HepG2 (cell line): ENCODE measurements around the gene AGRN. TPM values are rescaled to one million over a fixed set of nuclear protein-coding genes. Genes with fewer than 3 reads are reported as not detected.

Source experiments
- ATAC-seq: fragments of 200-7000 bp; cut with Tn5 transposase; 3 replicates; pipeline ENCODE4 v1.9.1; 2020; ENCODE audit warnings: mild to moderate bottlenecking, moderate library complexity
- BruUV-seq: library from RNA; stranded (reverse); fragments of 400-500 nt; replicated peaks from 2 replicates; lab custom pipeline; 2021; lab: Mats Ljungman, UMichigan
- CTCF ChIA-PET: fragments of 300-600 bp; formaldehyde crosslinking; extraction: SDS; loops from one replicate; lab custom pipeline; 2021; ENCODE audit warnings: low total read pairs, inconsistent platforms, low intra/inter-chr PET ratio; lab: Yijun Ruan, JAX
- POLR2A ChIA-PET: fragments of 350-600 bp; sonication (Branson Sonifier 250); formaldehyde crosslinking; loops from one replicate; lab custom pipeline; 2020; ENCODE audit warnings: antibody characterized with exemption, inconsistent platforms; lab: Yijun Ruan, JAX
- DNase-seq: peaks from one replicate; pipeline ENCODE4 v3.0.0-alpha.2; 2015; ENCODE audit warnings: low spot score
- FAIRE-seq: peaks from 3 replicates; lab custom pipeline; 2011; peaks lifted over from hg19 to GRCh38; lab: Jason Lieb, UNC
- H2AFZ ChIP-seq: one replicate; pipeline ENCODE4 v1.6.1; 2011; ENCODE audit warnings: low read length, inconsistent platforms
- H3K27ac ChIP-seq: fragments of 300-600 bp; 3 replicates; pipeline ENCODE4 v1.8.0; 2011; ENCODE audit warnings: mixed run types, mild to moderate bottlenecking, mixed read lengths, low read length, inconsistent platforms; ENCODE audit not compliant: insufficient read depth; ENCODE audit errors: extremely low read length
- H3K27me3 ChIP-seq, 2 experiments: fragments of 200-600 bp in 1 of 2; 2 replicates in 1 of 2; 3 replicates in 1 of 2; pipeline versions ENCODE4 v1.6.0 to v1.8.0; 2011; ENCODE audit warnings: low read length in 2 of 2, mild to moderate bottlenecking in 2 of 2, moderate library complexity in 2 of 2, inconsistent platforms in 1 of 2; ENCODE audit not compliant: insufficient read depth in 2 of 2, control insufficient read depth in 1 of 2
- H3K36me3 ChIP-seq, 2 experiments: fragments of 200-600 bp in 1 of 2; replicated peaks in 1 of 2; 2 replicates in 1 of 2; 3 replicates in 1 of 2; pipeline versions ENCODE4 v1.5.1 to v1.8.0; 2011; ENCODE audit warnings: low read length in 2 of 2, inconsistent platforms in 1 of 2; ENCODE audit not compliant: insufficient read depth in 2 of 2, control insufficient read depth in 1 of 2
- H3K4me1 ChIP-seq: 2 replicates; pipeline ENCODE4 v1.5.1; 2012; ENCODE audit warnings: low read length, inconsistent platforms; ENCODE audit not compliant: insufficient read depth
- H3K4me2 ChIP-seq: 2 replicates; pipeline ENCODE4 v1.6.0; 2011; ENCODE audit warnings: low read depth, low read length, inconsistent platforms
- H3K4me3 ChIP-seq, 3 experiments: fragments of 200-600 bp in 1 of 3; sonication (generic), shearing (Covaris generic) in 1 of 3; replicated peaks in 1 of 3; 2 replicates each; pipeline ENCODE4 v1.5.1; 2011 to 2016; ENCODE audit warnings: low read length in 3 of 3, inconsistent platforms in 2 of 3, low read depth in 2 of 3, mild to moderate bottlenecking in 2 of 3, control low read depth in 1 of 3, mixed read lengths in 1 of 3; ENCODE audit not compliant: insufficient read depth in 1 of 3
- H3K79me2 ChIP-seq: one replicate; pipeline ENCODE4 v1.6.1; 2011; ENCODE audit warnings: low read length, inconsistent platforms; ENCODE audit not compliant: insufficient read depth
- H3K9ac ChIP-seq: 2 replicates; pipeline ENCODE4 v1.6.0; 2011; ENCODE audit warnings: mild to moderate bottlenecking, low read depth, low read length, inconsistent platforms; ENCODE audit not compliant: insufficient read depth
- H3K9me3 ChIP-seq: 2 replicates; pipeline ENCODE4 v1.5.1; 2012; ENCODE audit warnings: mild to moderate bottlenecking, low read length
- H4K20me1 ChIP-seq: 2 replicates; pipeline ENCODE4 v1.6.0; 2011; ENCODE audit warnings: inconsistent platforms, mild to moderate bottlenecking, low read length, moderate library complexity; ENCODE audit not compliant: insufficient read depth
- BATF2 ChIP-seq: sonication (generic); formaldehyde crosslinking; IDR thresholded peaks from 2 replicates; pipeline ENCODE4 v1.8.0; 2022; ENCODE audit warnings: mild to moderate bottlenecking, missing genetic modification reagents, moderate library complexity
- FOXJ3 ChIP-seq: sonication (generic); formaldehyde crosslinking; IDR thresholded peaks from 2 replicates; pipeline ENCODE4 v1.4.0; 2020; ENCODE audit warnings: missing genetic modification reagents, mild to moderate bottlenecking, borderline replicate concordance
- GFI1 ChIP-seq: sonication (generic); formaldehyde crosslinking; IDR thresholded peaks from 2 replicates; pipeline ENCODE4 v1.5.0; 2020; ENCODE audit warnings: missing genetic modification reagents, mild to moderate bottlenecking, borderline replicate concordance
- HDAC2 ChIP-seq: sonication (generic); formaldehyde crosslinking; IDR thresholded peaks from 2 replicates; pipeline ENCODE4 v1.4.0; 2020; ENCODE audit warnings: missing genetic modification reagents
- JUN ChIP-seq: sonication (generic); formaldehyde crosslinking; IDR thresholded peaks from 2 replicates; pipeline ENCODE4 v1.4.0; 2020; ENCODE audit warnings: mild to moderate bottlenecking, missing genetic modification reagents
- KLF16 ChIP-seq, 2 experiments: sonication (generic) in 1 of 2; formaldehyde crosslinking in 1 of 2; IDR thresholded peaks; 2 replicates each; pipeline versions ENCODE4 v1.6.1 to v1.8.0; 2016 to 2023; ENCODE audit warnings: missing genetic modification reagents in 2 of 2, missing compliant biosample characterization in 1 of 2
- MAX ChIP-seq: IDR thresholded peaks from 2 replicates; pipeline ENCODE4 v1.6.1; 2012; ENCODE audit warnings: inconsistent platforms
- MTA1 ChIP-seq: sonication (generic); formaldehyde crosslinking; IDR thresholded peaks from 2 replicates; pipeline ENCODE4 v1.4.0; 2020; ENCODE audit warnings: missing genetic modification reagents, mild to moderate bottlenecking, borderline replicate concordance
- PAF1 ChIP-seq: IDR thresholded peaks from 2 replicates; pipeline ENCODE4 v1.6.1; 2016; ENCODE audit warnings: missing genetic modification reagents, missing compliant biosample characterization
- PRPF4 ChIP-seq: fragments of 200-400 bp; formaldehyde crosslinking; IDR thresholded peaks from 2 replicates; pipeline ENCODE4 v1.6.1; 2016; ENCODE audit warnings: low read length, low read depth; ENCODE audit not compliant: poor library complexity, severe bottlenecking
- RXRB ChIP-seq: IDR thresholded peaks from 2 replicates; pipeline ENCODE4 v1.6.1; 2016; ENCODE audit warnings: borderline replicate concordance, missing genetic modification reagents, missing compliant biosample characterization
- SMAD1 ChIP-seq: sonication (generic); formaldehyde crosslinking; IDR thresholded peaks from 2 replicates; pipeline ENCODE4 v1.4.0; 2020; ENCODE audit warnings: missing genetic modification reagents, low read depth, mild to moderate bottlenecking, borderline replicate concordance
- SSRP1 ChIP-seq: IDR thresholded peaks from 2 replicates; pipeline ENCODE4 v1.6.1; 2016; ENCODE audit warnings: control low read depth
- TFDP2 ChIP-seq: sonication (generic); formaldehyde crosslinking; IDR thresholded peaks from 2 replicates; pipeline ENCODE4 v1.4.0; 2020; ENCODE audit warnings: missing genetic modification reagents
- ZNF18 ChIP-seq: sonication (generic); formaldehyde crosslinking; IDR thresholded peaks from 2 replicates; pipeline ENCODE4 v1.8.0; 2022; ENCODE audit warnings: mild to moderate bottlenecking, missing genetic modification reagents; ENCODE audit not compliant: insufficient replicate concordance
- ZNF260 ChIP-seq: sonication (generic); formaldehyde crosslinking; IDR thresholded peaks from 2 replicates; pipeline ENCODE4 v1.4.0; 2020; ENCODE audit warnings: missing genetic modification reagents, low read depth, mild to moderate bottlenecking, borderline replicate concordance
- ZNF30 ChIP-seq: sonication (generic); formaldehyde crosslinking; IDR thresholded peaks from 2 replicates; pipeline ENCODE4 v1.5.0; 2020; ENCODE audit warnings: mild to moderate bottlenecking, missing genetic modification reagents
- ZNF34 ChIP-seq: sonication (generic); formaldehyde crosslinking; IDR thresholded peaks from 2 replicates; pipeline ENCODE4 v1.4.0; 2020; ENCODE audit warnings: mild to moderate bottlenecking, missing genetic modification reagents, borderline replicate concordance
- ZNF660 ChIP-seq: sonication (generic); formaldehyde crosslinking; IDR thresholded peaks from 2 replicates; pipeline ENCODE4 v1.5.1; 2020; ENCODE audit warnings: mild to moderate bottlenecking, low read depth, missing genetic modification reagents, borderline replicate concordance
- WGBS: methylation state at CpG from one replicate; pipeline ENCODE4 v1.1.6; 2017; ENCODE audit warnings: low lambda C conversion rate; 5-methylcytosine and 5-hydroxymethylcytosine counted together
- in situ Hi-C: cut with HindIII; loops from 2 replicates; pipeline ENCODE4 v1.10.0; 2017; ENCODE audit warnings: low pct_unique_long_range_greater_than_20kb; ENCODE audit not compliant: extremely low pct_ligation_motif_present
- intact Hi-C: fragments of 100-400 bp; cut with micrococcal nuclease; formaldehyde crosslinking; loops from one replicate; pipeline ENCODE4 v1.10.0; 2022; ENCODE audit not compliant: unreplicated experiment
- polyA plus RNA-seq, 8 experiments: library from polyadenylated mRNA; depleted of rRNA in 3 of 8; stranded (reverse) in 7 of 8; unstranded in 1 of 8; fragments of >200 nt; fragmentation: Illumina TruSeq in 4 of 8; extraction: Trizol in 4 of 8; gene quantifications; 2 replicates each; pipeline versions ENCODE4 v1.2.1 to v1.2.3, GENCODE V29; 2011 to 2016; ENCODE audit warnings: low read depth in 4 of 8, missing spikeins in 1 of 8, mixed read lengths in 1 of 8; ENCODE audit not compliant: insufficient read depth in 1 of 8
- total RNA-seq, 5 experiments: library from RNA; depleted of rRNA; stranded (reverse); fragments of >200 nt; fragmentation: Illumina TruSeq; extraction: Trizol; gene quantifications; 2 replicates each; pipeline ENCODE4 v1.2.3, GENCODE V29; 2016; ENCODE audit warnings: low read depth in 1 of 5

AGRN gene
- total and polyA plus RNA-seq, 2 of the 13 experiments (the other 11 are each of a cell fraction or from before 2014, with no cell fraction given), result 29.8 to 65.2 TPM

GRCh38 chr1:999725-1000356 is 20.1 kb upstream of the AGRN start, which contains the start of gene HES4:
Gene HES4, minus strand, starts transcription at chr1:1000097. Its CDS starts 124 bp downstream, at chr1:999973.
- H2AFZ ChIP-seq, result no peak within 1 kb of the TSS
- ChIA-PET POLR2A (interaction anchor here (0.7 to 3.2 kb wide), 7 partner anchors 14 to 231 kb away, joined by 3 to 13 read pairs (median 3); partner anchors contain the start of genes ISG15 and PERM1), CTCF (no interaction called here)
- H3K36me3 ChIP-seq, result no peaks in the 10 kb centered on the region
- H3K4me3 ChIP-seq, result peak within 1 kb of the TSS; percentile 63 to 78 (median 78)
- peaks cover 63% of the 10 kb centered on the region for H3K4me1 ChIP-seq
- H3K4me2 ChIP-seq, result peak within 1 kb of the TSS; percentile 92
- peak; percentile 87 for DNase-seq
- BruUV-seq, result no TSS peak
- peaks cover 15% of the 10 kb centered on the region for H3K79me2 ChIP-seq
- H3K9ac ChIP-seq, result peak within 1 kb of the TSS; percentile 97
- in situ Hi-C loops (no loop called here), intact Hi-C loops (loop anchor here (10.0 kb wide), 1 partner anchor 235 kb away; the partner anchor contains the start of genes B3GALT6 and SDF4)
- H4K20me1 ChIP-seq, result peaks cover 4% of the 10 kb centered on the region; the same call in 1 of the 2 replicates
- H3K9me3 ChIP-seq, result no peaks in the 10 kb centered on the region
- no peak for FAIRE-seq
- no peaks in the 10 kb centered on the region for H3K27me3 ChIP-seq
- no CpG with 5 or more reads among the region's 95 CpGs for WGBS
- peak; percentile 59 for ATAC-seq
- H3K27ac ChIP-seq, result peak within 1 kb of the TSS; percentile 97
- TF ChIP-seq HDAC2 (no peak), PRPF4 (no peak), MTA1 (CRISPR knock-in tag) (no peak), ZNF30 (CRISPR knock-in tag) (no peak), GFI1 (no peak), BATF2 (CRISPR knock-in tag) (no peak), KLF16 (CRISPR knock-in tag; IDR thresholded peaks at IDR 0.05) (peak in 1 of 2 experiments; percentile 7; a peak in 1 of 4 replicates), RXRB (CRISPR knock-in tag) (no peak), ZNF18 (CRISPR knock-in tag) (no peak), TFDP2 (peak; percentile 63; the same call in 1 of the 2 replicates), ZNF660 (CRISPR knock-in tag) (no peak), JUN (CRISPR knock-in tag) (peak; percentile 5; the same call in 1 of the 2 replicates), MAX (no peak), SMAD1 (CRISPR knock-in tag) (no peak), PAF1 (no peak), ZNF34 (peak; percentile 9; the same call in 1 of the 2 replicates), ZNF260 (no peak), FOXJ3 (CRISPR knock-in tag) (no peak), SSRP1 (no peak)
